NAMALWA (cell line): ENCODE measurements around the gene RCSD1.

ENCODE experiments used
- DNase-seq: peaks from one replicate; pipeline ENCODE4 v3.0.0-alpha.2; 2015; ENCODE audit warnings: low spot score

Gene RCSD1

GRCh38 chr1:167641786-167642500, 11.9 kb downstream of the RCSD1 start:
- DNase-seq: no peak

- DNase-seq: no peak
These were observed 12.4 kb downstream of the RCSD1 start for GRCh38 chr1:167642501-167642826.

DNA sequence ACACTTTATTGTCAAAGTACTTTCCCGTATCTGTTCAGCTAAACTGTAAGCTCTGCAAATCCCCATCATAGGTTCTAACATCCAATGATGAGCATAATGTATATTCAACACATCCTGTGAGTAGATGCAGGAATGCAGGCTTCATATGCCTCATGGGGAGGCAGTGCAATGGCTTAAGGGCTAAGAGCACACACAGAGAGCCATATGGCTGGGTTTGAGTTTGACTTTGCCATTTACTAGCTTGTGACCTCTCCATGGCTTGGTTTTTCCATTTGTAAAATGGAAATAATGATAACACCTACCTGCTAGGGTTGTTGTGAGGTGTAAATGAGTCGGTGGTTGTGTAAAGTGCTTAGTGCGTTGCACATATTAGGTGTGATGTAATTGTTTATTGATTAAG, 13.4 kb downstream of the RCSD1 start:
- DNase-seq: no peak

DNA sequence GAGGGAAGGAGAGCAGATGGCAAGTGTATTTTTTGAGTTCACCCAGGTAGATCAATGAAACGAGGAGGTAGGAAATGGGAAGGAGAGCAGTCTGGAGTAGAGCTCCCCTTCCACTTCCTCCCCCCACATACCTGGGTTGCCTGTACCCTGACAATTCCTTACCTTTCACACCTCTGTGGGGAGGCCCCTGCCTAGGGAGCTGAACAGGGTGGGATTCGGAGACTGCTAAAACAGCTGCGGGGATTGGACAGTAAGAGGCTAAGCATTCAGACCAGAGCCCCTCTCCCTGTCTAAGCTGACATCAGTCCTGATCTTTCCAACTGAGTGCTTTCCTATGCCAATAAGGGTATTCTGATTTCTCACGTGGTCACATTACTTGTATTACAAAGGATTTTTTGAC, 14.5 kb downstream of the RCSD1 start:
- DNase-seq: no peak

GRCh38 chr1:167645140-167645541, 15.1 kb downstream of the RCSD1 start:
- DNase-seq: no peak

GRCh38 chr1:167645625-167646414, 15.8 kb downstream of the RCSD1 start:
- no peak for DNase-seq

DNA sequence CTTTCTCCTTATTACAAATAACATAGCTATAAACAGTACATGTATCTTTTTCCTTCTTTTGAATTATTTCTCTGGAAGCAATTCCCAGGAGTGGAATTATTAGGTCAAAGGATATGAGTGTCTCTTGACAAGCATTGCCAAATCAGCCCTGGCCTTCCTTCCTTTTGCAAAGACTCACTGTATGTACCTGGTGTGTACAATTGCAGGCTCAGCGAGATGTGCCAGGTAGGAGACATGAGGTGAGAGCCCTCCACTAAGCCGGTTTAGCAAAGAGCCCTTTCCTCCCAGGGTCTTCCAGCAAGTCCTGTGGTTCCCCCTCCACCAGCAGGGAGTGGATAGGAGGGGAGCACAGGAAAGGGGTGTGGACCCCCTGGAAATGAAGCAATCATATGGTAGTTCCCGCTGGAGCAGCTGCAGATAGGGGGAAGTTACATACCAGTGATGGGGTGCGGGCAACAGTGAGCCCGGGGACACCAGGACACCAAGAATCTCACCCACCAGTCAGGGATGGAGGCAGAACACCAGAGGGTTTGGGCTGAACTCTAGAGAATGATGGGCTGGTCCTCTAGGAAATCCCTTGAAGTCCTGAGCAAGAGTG, 18.3 kb downstream of the RCSD1 start:
- DNase-seq: no peak

GRCh38 chr1:167648978-167649744, 19.1 kb downstream of the RCSD1 start:
- peak; percentile 31 for DNase-seq

DNA sequence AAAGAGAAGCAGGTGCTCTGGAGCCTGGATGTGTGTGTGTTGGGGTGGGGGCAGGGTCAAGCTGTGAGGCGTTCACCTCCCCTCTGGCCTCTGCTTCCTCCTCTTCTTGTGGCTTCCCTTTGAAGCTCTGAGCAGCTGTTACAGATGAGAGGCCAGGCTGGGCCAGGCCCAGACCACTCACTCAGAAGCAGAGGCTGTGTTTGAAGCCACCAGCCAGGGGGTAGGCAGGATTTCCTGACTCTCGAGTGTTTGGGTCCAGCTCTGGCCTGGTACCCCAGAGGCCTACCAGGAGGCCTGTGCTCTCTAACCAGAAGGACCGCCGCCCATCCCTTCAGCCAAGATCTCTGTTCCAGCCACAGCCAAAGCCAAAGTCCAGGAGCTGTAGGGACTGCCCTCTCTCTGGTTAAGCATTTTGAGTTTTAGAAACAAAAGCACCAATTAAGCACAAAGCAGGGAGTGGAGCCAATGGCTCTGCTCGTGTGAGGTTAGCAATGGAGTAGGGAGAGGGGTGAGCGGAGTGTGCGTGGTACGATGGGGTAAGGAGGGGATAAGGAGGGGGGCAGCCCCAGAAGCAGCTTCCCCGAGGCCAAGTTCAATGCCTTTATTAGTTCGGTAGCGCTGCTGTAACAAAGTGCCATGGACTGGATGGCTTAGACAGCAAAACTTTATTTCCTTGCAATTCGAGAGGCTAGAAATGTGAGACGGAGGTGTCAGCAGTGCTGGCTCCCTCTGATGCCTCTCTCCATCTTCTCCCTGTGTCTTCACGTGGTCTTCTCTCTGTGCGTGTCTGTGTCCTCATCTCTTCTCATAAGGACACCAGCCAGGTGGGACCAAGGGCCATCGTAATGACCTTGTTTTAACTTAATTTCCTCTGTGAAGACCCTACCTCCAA, 20.5 kb downstream of the RCSD1 start:
- peak; percentile 70 for DNase-seq

DNA sequence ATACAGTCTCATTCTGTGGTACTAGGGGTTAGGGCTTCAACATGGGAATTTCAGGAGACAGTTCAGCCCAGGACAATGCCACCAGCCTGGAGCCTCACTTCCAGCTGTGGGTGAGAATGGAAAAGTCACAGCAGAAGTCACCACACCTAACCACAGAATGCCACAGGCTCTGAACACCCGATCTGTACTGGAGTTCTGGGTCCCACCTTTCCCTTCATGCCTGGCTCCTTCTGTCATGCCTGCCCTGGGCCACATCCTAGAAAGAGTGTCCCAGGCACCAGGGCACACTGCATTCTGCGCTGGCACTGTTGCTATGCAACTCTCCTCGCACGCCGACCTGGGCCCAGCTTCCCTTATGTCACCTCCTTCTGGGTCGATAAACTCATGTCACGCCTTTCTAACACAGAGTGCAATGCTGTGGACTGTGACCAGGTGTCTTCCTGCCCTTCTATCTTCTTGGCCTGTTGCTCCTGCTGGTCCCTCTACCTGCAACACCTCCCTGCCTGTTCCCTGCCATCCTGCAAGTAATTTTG, 21.2 kb downstream of the RCSD1 start:
- DNase-seq: no peak

- DNase-seq: no peak
These were observed 25.0 kb downstream of the RCSD1 start for GRCh38 chr1:167654975-167655575.

DNA sequence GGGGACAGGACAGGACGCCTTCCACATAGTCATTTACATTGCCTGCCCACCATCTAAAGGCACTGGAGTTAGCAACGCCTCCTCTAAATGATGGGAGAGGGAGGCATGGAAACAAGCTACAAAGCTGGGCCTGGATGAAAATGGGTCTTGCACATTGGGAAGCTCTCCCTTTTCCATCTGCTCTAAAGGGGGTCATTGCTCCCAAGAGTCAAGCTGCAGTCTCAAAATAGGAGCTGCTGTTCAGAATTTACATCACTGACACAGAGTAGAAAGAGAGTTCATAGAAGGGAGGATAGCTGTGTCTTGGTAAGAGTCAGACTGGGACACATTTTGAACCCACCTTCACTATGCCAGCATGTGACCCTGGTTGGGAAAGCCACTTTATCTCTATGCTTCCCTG, 26.6 kb downstream of the RCSD1 start:
- no peak for DNase-seq

- DNase-seq: no peak
These were observed 28.7 kb downstream of the RCSD1 start for GRCh38 chr1:167658574-167659328.

- DNase-seq: no peak
These were observed 29.4 kb downstream of the RCSD1 start for GRCh38 chr1:167659450-167659849.

GRCh38 chr1:167659881-167660280, 29.8 kb downstream of the RCSD1 start:
- DNase-seq: no peak

GRCh38 chr1:167661527-167662426, 31.7 kb downstream of the RCSD1 start:
- no peak for DNase-seq

DNA sequence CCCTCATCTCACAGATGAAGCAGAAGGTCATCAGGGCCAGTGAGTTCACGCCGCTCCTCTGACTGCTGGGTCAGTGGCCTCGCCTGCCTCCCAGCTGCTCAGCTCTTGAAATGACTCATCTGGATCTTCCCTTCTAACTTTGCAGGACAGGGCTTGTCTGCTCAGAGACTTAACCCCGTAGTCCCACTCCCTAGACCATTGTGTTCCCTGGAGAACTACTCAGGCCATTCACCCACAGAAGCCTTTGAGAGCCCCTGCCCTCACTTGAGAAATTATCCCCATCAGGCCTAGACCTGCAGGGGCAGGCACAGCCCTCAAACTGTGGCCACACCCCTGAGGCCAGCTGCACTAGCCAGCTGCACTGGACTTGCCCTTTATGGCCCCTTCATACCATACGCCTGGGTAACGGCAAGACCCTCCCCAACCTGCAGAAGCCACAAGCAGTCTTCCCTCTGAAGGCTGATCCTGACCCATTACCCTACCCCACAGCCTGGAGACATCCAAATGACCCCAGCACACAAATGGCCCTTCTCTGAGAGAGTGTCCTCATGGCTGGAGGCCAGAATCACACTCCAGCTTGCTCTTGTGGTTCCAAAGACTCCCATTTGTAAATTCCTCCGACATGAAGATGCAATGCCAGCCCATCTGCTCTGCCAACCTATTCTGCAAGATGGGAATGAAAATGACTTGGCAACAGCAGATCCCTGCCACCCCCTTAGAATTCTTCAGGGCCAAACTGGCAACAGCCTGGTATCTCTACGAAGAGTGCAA, 33.2 kb downstream of the RCSD1 start:
- no peak for DNase-seq

DNA sequence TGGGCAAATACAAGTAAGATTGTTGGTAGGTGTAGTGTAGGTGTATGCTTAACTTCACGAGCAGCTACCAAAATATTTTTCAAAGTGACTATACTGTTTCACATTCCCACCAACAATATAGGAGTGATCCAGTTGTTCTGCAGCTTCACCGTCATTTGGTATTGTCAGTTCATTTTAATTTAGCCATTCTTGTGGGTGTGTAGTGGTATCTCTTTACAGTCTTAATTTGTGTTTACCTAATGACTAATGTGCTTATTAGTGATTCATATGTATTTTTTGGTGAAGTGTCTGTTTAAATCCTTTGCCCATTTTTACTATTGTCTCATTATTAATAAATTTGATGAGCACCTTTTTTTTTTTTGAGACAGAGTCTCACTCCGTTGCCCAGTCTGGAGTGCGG, 35.4 kb downstream of the RCSD1 start:
- DNase-seq: no peak
